ENCODE data around the gene TGFBR2.

TGFBR2 gene

GRCh38 chr3:30608598-30608947, 2.2 kb downstream of the TGFBR2 start:
- no peak overlapping the region for H3K4me3 ChIP-seq (ENCODE audit: low read depth, low read length)
- CTCF ChIA-PET = no interaction called here
- no peaks in the 10 kb centered on the region for H3K9me3 ChIP-seq (ENCODE audit: control insufficient read depth, insufficient read depth, low read depth, low read length)
- POLR2A ChIA-PET = no interaction called here
- H3K27ac ChIP-seq (ENCODE audit: extremely low read depth, low read depth, low read length) = no peak overlapping the region
- no peaks in the 10 kb centered on the region; the same call in 1 of the 2 replicates for H3K4me1 ChIP-seq (ENCODE audit: control insufficient read depth, insufficient read depth, low read length)
- TF ChIP-seq ZNF48 (tag by site-specific recombination; IDR thresholded peaks at IDR 0.05) = no peak
- TF ChIP-seq ZNF335 (tag by site-specific recombination; conservative IDR thresholded peaks at IDR 0.05) = no peak
- TF ChIP-seq ZNF707 (tag by site-specific recombination; IDR thresholded peaks at IDR 0.05) = no peak
- no peak for TF ChIP-seq GLI2 (tag by site-specific recombination; IDR thresholded peaks at IDR 0.05; ENCODE audit: borderline replicate concordance, low read depth)
- TF ChIP-seq OSR2 (tag by site-specific recombination; IDR thresholded peaks at IDR 0.05) = no peak
- no peak for TF ChIP-seq ZNF121 (tag by site-specific recombination; IDR thresholded peaks at IDR 0.05)
- H3K36me3 ChIP-seq (ENCODE audit: control insufficient read depth in 2 of 2, insufficient read depth in 1 of 2, low read length in 2 of 2) = no peaks in the 10 kb centered on the region

DNA sequence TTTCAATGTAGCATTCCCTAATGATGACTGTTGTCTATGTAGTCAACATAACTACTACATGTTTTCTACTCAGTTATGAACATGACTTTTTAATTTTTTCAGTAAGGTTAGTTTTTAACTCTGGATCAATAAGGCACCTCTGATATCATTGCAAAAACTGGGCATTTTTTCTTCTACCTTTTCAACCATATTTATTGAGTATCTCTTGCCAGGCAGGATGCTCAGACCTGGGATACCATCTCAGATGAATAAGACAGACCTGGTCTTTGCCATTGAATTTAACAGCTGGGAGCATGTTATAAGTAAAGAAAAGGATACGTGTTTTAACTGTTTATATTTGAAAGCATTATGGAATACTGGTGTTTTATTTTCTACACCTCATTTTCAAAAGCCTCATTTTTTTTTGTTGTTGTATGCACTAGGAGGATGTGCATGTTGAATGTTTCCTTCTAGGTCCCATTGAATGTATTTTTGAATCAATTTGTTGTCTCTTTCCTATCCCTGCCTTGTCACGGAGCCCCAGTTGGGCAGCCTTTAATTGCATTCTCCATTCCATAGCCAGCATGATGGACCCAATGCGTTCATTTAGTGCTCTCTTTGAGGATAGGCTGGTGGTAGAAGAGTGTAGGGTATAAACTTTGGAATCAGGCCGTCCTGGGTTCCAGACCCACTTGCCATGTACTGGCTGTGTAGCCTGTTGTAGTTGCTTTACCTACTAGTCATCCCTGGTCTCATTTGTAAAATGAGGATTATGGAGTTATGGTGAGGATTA, 3.7 kb downstream of the TGFBR2 start:
- Histone ChIP-seq H3K4me3 (ENCODE audit: low read depth, low read length) (no peak overlapping the region), H3K4me1 (ENCODE audit: control insufficient read depth, insufficient read depth, low read length) (no peaks in the 10 kb centered on the region; the same call in 1 of the 2 replicates), H3K27ac (ENCODE audit: extremely low read depth, low read depth, low read length) (no peak overlapping the region), H3K9me3 (ENCODE audit: control insufficient read depth, insufficient read depth, low read depth, low read length) (no peaks in the 10 kb centered on the region), H3K36me3 (ENCODE audit: control insufficient read depth in 2 of 2, insufficient read depth in 1 of 2, low read length in 2 of 2) (no peaks in the 10 kb centered on the region)
- TF ChIP-seq ZSCAN5A (tag by site-specific recombination; IDR thresholded peaks at IDR 0.05) (no peak), ZNF626 (tag by site-specific recombination; IDR thresholded peaks at IDR 0.05) (no peak), ZNF391 (tag by site-specific recombination; IDR thresholded peaks at IDR 0.05; ENCODE audit: borderline replicate concordance, low read depth) (no peak), RBAK (tag by site-specific recombination; IDR thresholded peaks at IDR 0.05) (no peak), ZBTB44 (tag by site-specific recombination; IDR thresholded peaks at IDR 0.05) (no peak), ZFP3 (tag by site-specific recombination; IDR thresholded peaks at IDR 0.05; ENCODE audit: low read depth) (no peak)
- ChIA-PET CTCF (no interaction called here), POLR2A (no interaction called here)

DNA sequence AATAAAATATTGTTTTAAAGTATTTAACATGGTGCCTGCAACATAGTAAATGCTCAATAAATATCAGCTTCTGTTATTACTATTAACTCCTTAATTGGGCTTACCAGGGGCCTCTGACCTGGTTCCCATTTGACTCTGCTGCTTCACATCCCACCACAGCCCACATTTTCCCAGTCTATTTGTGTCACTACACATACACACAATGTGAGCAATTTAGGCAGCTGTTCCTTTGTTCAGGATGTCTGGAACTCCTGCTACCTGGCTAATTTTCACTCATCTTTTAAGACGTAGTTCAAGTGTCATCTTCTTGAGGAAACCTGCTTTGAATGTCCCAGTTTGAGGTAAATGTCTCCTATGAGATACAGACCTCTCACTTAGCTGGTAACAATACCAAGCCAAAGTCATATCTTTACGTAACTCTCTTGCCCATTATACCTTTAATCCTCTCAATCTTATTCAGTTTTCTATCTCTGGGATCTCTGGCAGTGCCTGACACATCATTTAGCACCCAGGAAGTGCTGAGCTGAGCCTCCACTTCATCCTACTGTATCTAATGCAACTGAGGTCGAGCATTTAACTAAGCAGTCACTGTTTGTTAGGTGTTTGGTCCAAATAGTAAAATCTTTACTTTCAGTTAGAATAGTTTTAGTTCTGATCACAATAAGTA, 4.4 kb downstream of the TGFBR2 start:
- Histone ChIP-seq H3K27ac (ENCODE audit: extremely low read depth, low read depth, low read length) (no peak overlapping the region), H3K4me3 (ENCODE audit: low read depth, low read length) (no peak overlapping the region), H3K36me3 (ENCODE audit: control insufficient read depth in 2 of 2, insufficient read depth in 1 of 2, low read length in 2 of 2) (no peaks in the 10 kb centered on the region), H3K4me1 (ENCODE audit: control insufficient read depth, insufficient read depth, low read length) (no peaks in the 10 kb centered on the region; the same call in 1 of the 2 replicates), H3K9me3 (ENCODE audit: control insufficient read depth, insufficient read depth, low read depth, low read length) (no peaks in the 10 kb centered on the region)
- POLR2A ChIA-PET = no interaction called here
- CTCF ChIA-PET = no interaction called here
- TF ChIP-seq ATF2 (tag by site-specific recombination; IDR thresholded peaks at IDR 0.05; ENCODE audit: low read depth) (no peak), ZNF561 (tag by site-specific recombination; IDR thresholded peaks at IDR 0.05; ENCODE audit: borderline replicate concordance) (no peak), ZBTB26 (tag by site-specific recombination; optimal IDR thresholded peaks at IDR 0.05) (no peak), RBAK (tag by site-specific recombination; IDR thresholded peaks at IDR 0.05) (no peak), ZNF391 (tag by site-specific recombination; IDR thresholded peaks at IDR 0.05; ENCODE audit: borderline replicate concordance, low read depth) (no peak), ZNF488 (tag by site-specific recombination; IDR thresholded peaks at IDR 0.05) (no peak), ZBTB20 (tag by site-specific recombination; IDR thresholded peaks at IDR 0.05) (no peak), ZNF677 (tag by site-specific recombination; IDR thresholded peaks at IDR 0.05) (no peak), HIC1 (tag by site-specific recombination; IDR thresholded peaks at IDR 0.05) (no peak)

Data from HEK293 (cell line).